ENCODE results near the gene BFSP2. TPM values are rescaled to one million over a fixed set of nuclear protein-coding genes. Genes with fewer than 3 reads are reported as not detected.

Gene BFSP2
- total and polyA plus RNA-seq, 4 donors: 0.14 to 0.35 TPM; not detected in 2

- peaks cover 0 to 15% (median 4%) of the 10 kb centered on the region in 5 donors for H3K4me1 ChIP-seq (ENCODE audit: control insufficient read depth in 5 of 5, insufficient read depth in 5 of 5, low read length in 5 of 5)
- no peak for TF ChIP-seq CTCF (IDR thresholded peaks at IDR 0.05; ENCODE audit: control extremely low read depth, extremely low read depth)
- H3K27ac ChIP-seq (ENCODE audit: low read depth in 1 of 2, low read length in 1 of 2): no peak overlapping the region
- no peaks in the 10 kb centered on the region for H3K9me3 ChIP-seq (ENCODE audit: control insufficient read depth in 4 of 4, insufficient read depth in 3 of 4, low read length in 3 of 4)
- DNase-seq (no peak), ATAC-seq (ENCODE audit: insufficient read depth, low FRiP score) (no peak)
- H3K36me3 ChIP-seq (ENCODE audit: control insufficient read depth in 4 of 4, insufficient read depth in 4 of 4, low read length in 4 of 4): no peaks in the 10 kb centered on the region
- no peaks in the 10 kb centered on the region for H3K27me3 ChIP-seq (ENCODE audit: control insufficient read depth in 3 of 3, insufficient read depth in 3 of 3, low read length in 2 of 3)
- no peak overlapping the region for H3K9ac ChIP-seq (ENCODE audit: insufficient read depth in 1 of 2, low read length in 2 of 2)
- H3K4me3 ChIP-seq: no peak overlapping the region
- 83 to 87% methylated on average over 6 of the region's 6 CpGs for WGBS, 2 donors
Observed at GRCh38 chr3:133476971-133477375, 77.1 kb downstream of the BFSP2 start.

- H3K9ac ChIP-seq (ENCODE audit: insufficient read depth in 1 of 2, low read length in 2 of 2): no peak overlapping the region
- no peaks in the 10 kb centered on the region for H3K36me3 ChIP-seq (ENCODE audit: control insufficient read depth in 4 of 4, insufficient read depth in 4 of 4, low read length in 4 of 4)
- H3K4me1 ChIP-seq (ENCODE audit: control insufficient read depth in 5 of 5, insufficient read depth in 5 of 5, low read length in 5 of 5): peaks cover 0 to 15% (median 4%) of the 10 kb centered on the region in 5 donors
- no peaks in the 10 kb centered on the region for H3K27me3 ChIP-seq (ENCODE audit: control insufficient read depth in 3 of 3, insufficient read depth in 3 of 3, low read length in 2 of 3)
- no peaks in the 10 kb centered on the region for H3K9me3 ChIP-seq (ENCODE audit: control insufficient read depth in 4 of 4, insufficient read depth in 3 of 4, low read length in 3 of 4)
- no peak overlapping the region for H3K4me3 ChIP-seq
- no peak for TF ChIP-seq CTCF (IDR thresholded peaks at IDR 0.05; ENCODE audit: control extremely low read depth, extremely low read depth)
- no peak for DNase-seq
- ATAC-seq (ENCODE audit: insufficient read depth, low FRiP score): no peak
- H3K27ac ChIP-seq (ENCODE audit: low read depth in 1 of 2, low read length in 1 of 2): no peak overlapping the region
Observed at GRCh38 chr3:133477487-133477886, 77.6 kb downstream of the BFSP2 start.

- WGBS, 2 donors: 38 to 59% methylated on average over 1 of the region's 1 CpG
- Histone ChIP-seq H3K9me3 (ENCODE audit: control insufficient read depth in 4 of 4, insufficient read depth in 3 of 4, low read length in 3 of 4) (no peaks in the 10 kb centered on the region), H3K27ac (ENCODE audit: low read depth in 1 of 2, low read length in 1 of 2) (no peak overlapping the region), H3K4me3 (no peak overlapping the region), H3K27me3 (ENCODE audit: control insufficient read depth in 3 of 3, insufficient read depth in 3 of 3, low read length in 2 of 3) (no peaks in the 10 kb centered on the region), H3K36me3 (ENCODE audit: control insufficient read depth in 4 of 4, insufficient read depth in 4 of 4, low read length in 4 of 4) (no peaks in the 10 kb centered on the region), H3K4me1 (ENCODE audit: control insufficient read depth in 5 of 5, insufficient read depth in 5 of 5, low read length in 5 of 5) (peaks cover 0 to 15% (median 4%) of the 10 kb centered on the region in 5 donors), H3K9ac (ENCODE audit: insufficient read depth in 1 of 2, low read length in 2 of 2) (no peak overlapping the region)
- DNase-seq (no peak), ATAC-seq (ENCODE audit: insufficient read depth, low FRiP score) (no peak)
- no peak for TF ChIP-seq CTCF (IDR thresholded peaks at IDR 0.05; ENCODE audit: control extremely low read depth, extremely low read depth)
Observed at GRCh38 chr3:133478624-133479023, 78.8 kb downstream of the BFSP2 start.

DNA sequence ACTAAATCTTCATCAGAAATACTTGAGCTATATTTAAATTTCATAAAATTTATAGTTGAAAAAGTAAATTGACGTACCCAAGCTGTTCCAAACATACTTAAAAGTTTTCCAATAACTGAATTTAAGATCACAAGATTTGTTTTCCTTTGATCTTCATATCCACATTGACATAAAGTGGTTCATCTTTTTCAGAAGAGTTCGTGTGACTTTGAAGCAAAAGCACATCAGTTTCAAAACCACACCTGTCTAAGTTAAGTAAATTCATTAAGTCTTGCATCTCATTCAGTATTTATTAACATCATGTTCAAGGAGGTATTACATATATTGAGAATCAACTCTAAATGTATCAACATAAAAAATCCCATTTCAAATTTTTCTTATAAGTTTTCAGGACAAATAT, 79.5 kb downstream of the BFSP2 start:
- peaks cover 0 to under 1% (median 0%) of the 10 kb centered on the region in 4 donors for H3K9me3 ChIP-seq (ENCODE audit: control insufficient read depth in 4 of 4, insufficient read depth in 3 of 4, low read length in 3 of 4)
- TF ChIP-seq CTCF (IDR thresholded peaks at IDR 0.05; ENCODE audit: control extremely low read depth, extremely low read depth): no peak
- DNase-seq: no peak
- no peak for ATAC-seq (ENCODE audit: insufficient read depth, low FRiP score)
- no peak overlapping the region for H3K9ac ChIP-seq (ENCODE audit: insufficient read depth in 1 of 2, low read length in 2 of 2)
- WGBS, 2 donors: 87 to 95% methylated on average over 2 of the region's 2 CpGs
- H3K36me3 ChIP-seq (ENCODE audit: control insufficient read depth in 4 of 4, insufficient read depth in 4 of 4, low read length in 4 of 4): no peaks in the 10 kb centered on the region
- H3K4me3 ChIP-seq: no peak overlapping the region
- H3K4me1 ChIP-seq (ENCODE audit: control insufficient read depth in 5 of 5, insufficient read depth in 5 of 5, low read length in 5 of 5): peaks cover 0 to 9% (median 0%) of the 10 kb centered on the region in 5 donors
- H3K27ac ChIP-seq (ENCODE audit: low read depth in 1 of 2, low read length in 1 of 2): no peak overlapping the region
- H3K27me3 ChIP-seq (ENCODE audit: control insufficient read depth in 3 of 3, insufficient read depth in 3 of 3, low read length in 2 of 3): no peaks in the 10 kb centered on the region

Data from lung (tissue), 12 donors.